Loucy (cell line): ENCODE data around the gene SLCO1B1.

Experiments used
- CTCF ChIP-seq: fragments of 200-600 bp; sonication (generic); conservative IDR thresholded peaks from 2 replicates; pipeline ENCODE4 v1.5.1; 2014; ENCODE audit warnings: mild to moderate bottlenecking, antibody characterized with exemption, low read length
- EZH2phosphoT487 ChIP-seq: fragments of 200-600 bp; IDR thresholded peaks from 2 replicates; pipeline ENCODE4 v1.6.1; 2018; ENCODE audit warnings: antibody characterized with exemption, mild to moderate bottlenecking, moderate library complexity, borderline replicate concordance

GRCh38 chr12:21138016-21138415 lies 7.0 kb downstream of the SLCO1B1 start:
- TF ChIP-seq CTCF (no peak), EZH2phosphoT487 (no peak)
